H7 (cell line): ENCODE data around the gene GEMIN8. TPM values are rescaled to one million over a fixed set of nuclear protein-coding genes. Genes with fewer than 3 reads are reported as not detected.

Experiments used
- DNase-seq: peaks from one replicate; pipeline ENCODE4 v3.0.0; 2012
- H3K27me3 ChIP-seq: 2 replicates; pipeline ENCODE4 v1.6.0; 2011; ENCODE audit warnings: mild to moderate bottlenecking, low read length; ENCODE audit not compliant: control insufficient read depth, insufficient read depth
- H3K36me3 ChIP-seq: replicated peaks from 2 replicates; pipeline ENCODE4 v1.5.1; 2011; ENCODE audit warnings: low read length; ENCODE audit not compliant: control insufficient read depth, insufficient read depth
- H3K4me3 ChIP-seq: 2 replicates; pipeline ENCODE4 v1.5.1; 2011; ENCODE audit warnings: low read depth, mild to moderate bottlenecking, control low read depth, low read length, moderate library complexity; ENCODE audit not compliant: insufficient read depth
- total RNA-seq: library from RNA; depleted of rRNA; stranded (reverse); fragments of >200 nt; shearing (Covaris generic); gene quantifications from 2 replicates; pipeline ENCODE4 v1.2.3, GENCODE V29; 2014; rRNA removed

GEMIN8 gene
- 34.1 and 52.1 TPM in 2 replicates for total RNA-seq

GRCh38 chrX:14029425-14030173, at the start of gene GEMIN8:
Gene GEMIN8, minus strand, starts transcription at chrX:14029892. Its CDS starts 8,414 bp downstream, at chrX:14021478.
- no peaks in the 10 kb centered on the region for H3K36me3 ChIP-seq
- H3K27me3 ChIP-seq: no peaks in the 10 kb centered on the region
- peak within 1 kb of the TSS; percentile 75 for H3K4me3 ChIP-seq
- DNase-seq: peak; percentile 90

DNA sequence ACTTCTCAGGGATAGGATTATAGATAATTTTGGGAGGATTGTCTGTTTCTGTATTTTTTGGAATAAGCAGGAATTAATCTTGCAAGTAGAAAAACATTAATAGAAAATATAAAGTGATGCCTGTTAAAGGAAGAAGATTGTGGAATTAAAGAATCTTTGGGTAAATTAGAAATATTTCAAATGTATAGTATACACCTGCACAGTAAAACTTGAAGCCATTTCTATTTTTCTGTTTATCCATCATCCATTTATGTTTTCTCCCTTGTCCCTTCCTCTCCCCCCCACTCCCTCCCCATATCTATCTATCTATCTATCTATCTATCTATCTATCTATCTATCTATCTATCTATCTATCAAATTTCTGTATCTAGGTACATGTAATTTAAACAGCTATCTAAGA, 46.9 kb upstream of the GEMIN8 start:
- no peak for DNase-seq
- Histone ChIP-seq H3K4me3 (no peak overlapping the region), H3K27me3 (no peaks in the 10 kb centered on the region), H3K36me3 (no peaks in the 10 kb centered on the region)

- no peaks in the 10 kb centered on the region for H3K36me3 ChIP-seq
These were observed 43.9 kb upstream of the GEMIN8 start for GRCh38 chrX:14073556-14073955.

DNA sequence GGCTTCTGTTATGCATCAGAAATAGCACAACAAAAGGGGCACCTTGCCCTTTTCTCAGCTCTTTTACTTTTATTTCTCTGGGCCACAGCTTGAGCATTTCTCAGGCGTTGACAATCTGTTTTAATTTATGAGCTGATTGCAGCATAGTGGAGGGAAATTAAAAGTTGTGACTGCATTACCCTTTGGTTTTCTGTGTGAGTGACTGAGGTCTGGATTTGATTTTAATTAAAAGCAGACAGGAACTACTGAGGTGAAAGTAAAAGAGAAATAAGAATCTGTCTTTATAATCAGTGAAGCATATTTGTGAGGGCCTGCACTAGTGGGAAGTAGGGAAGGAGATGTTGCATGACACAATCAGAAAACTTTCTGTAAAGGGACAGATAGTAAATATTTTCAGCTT, 43.4 kb upstream of the GEMIN8 start:
- Histone ChIP-seq H3K36me3 (no peaks in the 10 kb centered on the region), H3K27me3 (no peaks in the 10 kb centered on the region), H3K4me3 (no peak overlapping the region)
- DNase-seq: no peak

More at GRCh38 chrX:14073556-14073955, 43.9 kb upstream of the GEMIN8 start:
- Histone ChIP-seq H3K4me3 (no peak overlapping the region), H3K27me3 (no peaks in the 10 kb centered on the region)
- no peak for DNase-seq

DNA sequence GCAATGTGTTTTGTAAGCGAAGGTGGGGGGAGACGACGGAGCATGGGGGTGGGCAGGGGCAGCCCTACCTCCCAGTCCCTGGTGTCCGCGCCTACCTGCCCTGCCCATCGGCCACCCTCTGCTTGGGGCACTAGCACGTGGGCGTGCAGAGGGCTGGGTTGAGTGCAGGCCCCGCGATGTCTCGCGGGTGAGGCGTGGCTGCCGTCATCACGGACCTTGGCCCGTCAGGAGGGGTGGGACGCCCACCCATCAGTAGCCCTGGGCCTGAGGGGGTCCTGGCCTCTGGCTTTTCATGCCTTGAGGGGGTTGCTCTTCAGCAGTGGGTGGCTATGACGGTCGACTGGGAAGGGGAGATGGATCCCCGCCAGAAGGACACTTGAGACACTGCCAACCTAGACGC, 36.1 kb upstream of the GEMIN8 start:
- Histone ChIP-seq H3K4me3 (no peak overlapping the region), H3K36me3 (no peaks in the 10 kb centered on the region), H3K27me3 (no peaks in the 10 kb centered on the region)
- no peak for DNase-seq

- Histone ChIP-seq H3K27me3 (no peaks in the 10 kb centered on the region), H3K36me3 (no peaks in the 10 kb centered on the region), H3K4me3 (no peak overlapping the region)
- no peak for DNase-seq
These were observed 35.1 kb upstream of the GEMIN8 start for GRCh38 chrX:14064626-14065432.

- H3K27me3 ChIP-seq: no peaks in the 10 kb centered on the region
- H3K36me3 ChIP-seq: no peaks in the 10 kb centered on the region
- DNase-seq: no peak
- no peak overlapping the region for H3K4me3 ChIP-seq
These were observed 32.8 kb upstream of the GEMIN8 start for GRCh38 chrX:14062524-14062923.

DNA sequence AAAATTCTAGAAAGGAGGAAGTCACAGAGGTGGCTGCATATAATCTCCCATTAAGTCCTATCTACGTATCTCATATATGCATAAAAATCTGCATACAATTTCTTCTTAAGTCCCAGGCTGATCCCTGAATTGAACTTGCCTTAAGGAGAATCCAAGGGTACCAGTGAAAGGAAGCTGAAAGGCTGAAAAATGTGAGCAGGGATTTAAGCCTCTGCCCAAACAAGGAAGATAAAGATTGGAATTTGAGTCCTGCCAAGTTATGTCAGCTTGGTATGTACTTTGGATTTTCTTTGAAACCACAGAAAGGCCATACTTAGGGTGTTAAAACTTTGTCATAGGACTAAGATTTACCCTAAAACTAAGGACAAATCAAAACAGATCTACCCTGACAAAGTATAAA, 26.5 kb upstream of the GEMIN8 start:
- no peaks in the 10 kb centered on the region for H3K27me3 ChIP-seq
- DNase-seq: no peak
- H3K36me3 ChIP-seq: no peaks in the 10 kb centered on the region
- no peak overlapping the region for H3K4me3 ChIP-seq

- Histone ChIP-seq H3K4me3 (no peak overlapping the region), H3K36me3 (no peaks in the 10 kb centered on the region), H3K27me3 (no peaks in the 10 kb centered on the region)
- DNase-seq: no peak
These were observed 21.7 kb upstream of the GEMIN8 start for GRCh38 chrX:14051416-14051815.

- H3K4me3 ChIP-seq: no peak overlapping the region
- no peaks in the 10 kb centered on the region for H3K36me3 ChIP-seq
- H3K27me3 ChIP-seq: no peaks in the 10 kb centered on the region
- no peak for DNase-seq
These were observed 21.0 kb upstream of the GEMIN8 start for GRCh38 chrX:14050709-14051108.

DNA sequence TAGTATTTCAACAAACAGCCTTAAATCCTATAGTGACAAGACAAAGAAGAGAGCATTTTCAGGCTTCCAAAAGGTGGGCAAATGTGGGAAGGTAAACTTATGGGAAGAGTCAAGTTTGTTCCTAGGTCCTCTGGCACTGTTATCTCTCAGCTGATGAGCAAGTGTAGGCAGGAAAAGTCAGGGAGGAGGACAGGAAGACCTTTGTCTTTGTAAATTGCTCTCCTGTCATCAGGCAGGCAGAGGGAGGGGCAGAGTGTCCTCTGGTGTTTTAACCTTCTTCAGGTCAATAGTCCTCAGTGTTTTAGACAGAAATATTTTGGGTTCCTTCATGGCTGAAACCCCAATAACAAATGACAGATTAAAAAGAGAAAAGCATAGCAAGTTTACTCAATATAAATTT, 13.5 kb upstream of the GEMIN8 start:
- Histone ChIP-seq H3K4me3 (no peak overlapping the region), H3K36me3 (no peaks in the 10 kb centered on the region), H3K27me3 (no peaks in the 10 kb centered on the region)
- DNase-seq: no peak

- no peak for DNase-seq
- Histone ChIP-seq H3K36me3 (no peaks in the 10 kb centered on the region), H3K27me3 (no peaks in the 10 kb centered on the region), H3K4me3 (no peak overlapping the region)
These were observed 9.7 kb upstream of the GEMIN8 start for GRCh38 chrX:14039344-14039743.

DNA sequence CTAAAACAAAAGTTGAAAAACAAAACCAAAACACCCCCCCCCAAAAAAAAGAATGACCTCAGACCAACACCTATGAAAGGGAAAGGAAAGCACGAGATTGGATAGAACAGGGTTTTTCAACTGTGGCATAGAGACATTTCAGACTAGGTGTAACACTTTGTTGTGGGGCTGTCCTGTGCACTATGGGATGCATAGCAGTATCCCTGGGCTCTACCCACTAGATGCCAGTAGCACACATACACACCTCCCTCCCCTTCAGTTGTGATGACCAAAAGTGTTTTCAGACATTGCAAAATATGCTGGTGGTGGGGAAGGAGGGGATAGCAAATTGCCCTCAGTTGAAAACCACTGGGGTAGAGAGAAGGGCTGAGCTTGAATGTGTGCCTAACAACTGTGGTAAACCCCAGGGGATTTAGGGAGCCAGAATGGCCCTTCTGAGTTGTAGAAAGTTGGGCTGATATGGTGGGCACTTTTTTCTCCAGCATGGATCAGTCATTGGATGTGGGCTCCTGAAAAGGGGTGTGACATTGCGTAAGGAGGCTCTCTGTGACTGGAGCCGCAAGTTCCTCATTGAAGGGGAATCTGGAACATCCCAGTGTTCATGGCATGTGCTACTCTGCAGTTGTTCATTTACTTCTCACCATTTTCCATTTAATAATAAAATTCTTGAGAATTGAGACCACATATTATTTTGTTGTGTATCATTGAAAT, 8.8 kb upstream of the GEMIN8 start:
- Histone ChIP-seq H3K27me3 (no peaks in the 10 kb centered on the region), H3K4me3 (no peak overlapping the region), H3K36me3 (no peaks in the 10 kb centered on the region)
- DNase-seq: no peak

- Histone ChIP-seq H3K36me3 (no peaks in the 10 kb centered on the region), H3K27me3 (no peaks in the 10 kb centered on the region), H3K4me3 (no peak overlapping the region)
- DNase-seq: peak; percentile 75
These were observed 2.7 kb upstream of the GEMIN8 start for GRCh38 chrX:14032406-14032805.

DNA sequence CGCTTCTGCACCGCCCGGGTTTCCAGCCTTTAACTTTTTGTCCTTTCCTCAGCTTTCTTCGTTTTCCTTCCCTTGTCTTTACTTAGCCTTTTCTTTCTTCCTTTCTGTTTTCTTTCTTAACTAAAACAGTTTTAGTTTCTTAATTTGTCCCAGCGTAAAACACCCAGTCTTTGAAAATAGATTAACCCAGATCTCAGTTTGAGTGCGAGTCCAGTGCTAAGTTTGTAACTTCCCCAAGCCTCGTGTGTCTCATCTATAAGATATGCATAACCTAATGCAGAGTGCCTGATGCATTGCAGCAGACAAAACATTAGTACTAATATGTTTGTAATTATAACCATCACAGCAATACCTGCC, 460 bp upstream of the GEMIN8 start:
- H3K36me3 ChIP-seq: no peaks in the 10 kb centered on the region
- DNase-seq: peak; percentile 10

More for the DNA sequence above, 460 bp upstream of the GEMIN8 start:
- peak overlapping the region; percentile 75 for H3K4me3 ChIP-seq
- no peaks in the 10 kb centered on the region for H3K27me3 ChIP-seq
